ENCODE data around the gene PCAT6. TPM values are rescaled to one million over a fixed set of nuclear protein-coding genes. Genes with fewer than 3 reads are reported as not detected.

The PCAT6 gene
- total RNA-seq, 2 experiments from 2014 or later, result 0.91 to 1.3 TPM

DNA sequence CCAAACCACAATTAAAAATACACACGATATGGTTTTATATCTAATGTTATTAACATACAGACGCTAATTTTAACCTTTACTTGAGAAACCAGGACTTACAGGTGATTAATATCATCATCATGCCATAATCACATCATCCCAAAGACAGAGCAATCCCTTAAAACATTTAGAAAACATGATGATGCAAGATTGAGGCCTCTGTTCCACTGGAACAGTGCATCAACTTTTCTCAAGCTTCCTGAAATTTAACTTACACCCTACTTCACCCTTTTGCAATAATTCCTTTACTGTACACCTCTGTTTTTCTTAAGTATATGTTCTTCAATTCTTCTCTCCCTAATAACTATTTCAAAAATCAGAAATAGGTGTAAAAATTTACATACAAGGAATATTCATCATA, 40.6 kb upstream of the PCAT6 start:
- no peak for DNase-seq
- no peak overlapping the region for H3K27ac Mint-ChIP-seq
- H3K27me3 Mint-ChIP-seq, result no peaks in the 10 kb centered on the region
- no peak overlapping the region for H3K4me3 Mint-ChIP-seq
- TF ChIP-seq, protein P1, sequence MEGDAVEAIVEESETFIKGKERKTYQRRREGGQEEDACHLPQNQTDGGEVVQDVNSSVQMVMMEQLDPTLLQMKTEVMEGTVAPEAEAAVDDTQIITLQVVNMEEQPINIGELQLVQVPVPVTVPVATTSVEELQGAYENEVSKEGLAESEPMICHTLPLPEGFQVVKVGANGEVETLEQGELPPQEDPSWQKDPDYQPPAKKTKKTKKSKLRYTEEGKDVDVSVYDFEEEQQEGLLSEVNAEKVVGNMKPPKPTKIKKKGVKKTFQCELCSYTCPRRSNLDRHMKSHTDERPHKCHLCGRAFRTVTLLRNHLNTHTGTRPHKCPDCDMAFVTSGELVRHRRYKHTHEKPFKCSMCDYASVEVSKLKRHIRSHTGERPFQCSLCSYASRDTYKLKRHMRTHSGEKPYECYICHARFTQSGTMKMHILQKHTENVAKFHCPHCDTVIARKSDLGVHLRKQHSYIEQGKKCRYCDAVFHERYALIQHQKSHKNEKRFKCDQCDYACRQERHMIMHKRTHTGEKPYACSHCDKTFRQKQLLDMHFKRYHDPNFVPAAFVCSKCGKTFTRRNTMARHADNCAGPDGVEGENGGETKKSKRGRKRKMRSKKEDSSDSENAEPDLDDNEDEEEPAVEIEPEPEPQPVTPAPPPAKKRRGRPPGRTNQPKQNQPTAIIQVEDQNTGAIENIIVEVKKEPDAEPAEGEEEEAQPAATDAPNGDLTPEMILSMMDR (IDR thresholded peaks at IDR 0.05), result no peak
- intact Hi-C loops (cut with DNase I, micrococcal nuclease), result no loop called here
- H3K36me3 Mint-ChIP-seq (ENCODE audit: low read depth), result peaks cover 74% of the 10 kb centered on the region
- H3K9me3 Mint-ChIP-seq, result no peaks in the 10 kb centered on the region
- Histone ChIP-seq H3K9me3 (ENCODE audit: control insufficient read depth in 1 of 2, insufficient read depth in 1 of 2, low read length in 2 of 2) (no peaks in the 10 kb centered on the region), H3K27me3 (ENCODE audit: control insufficient read depth in 1 of 2, insufficient read depth in 2 of 2, low read length in 2 of 2) (no peaks in the 10 kb centered on the region), H3K27ac (ENCODE audit: low read depth in 1 of 2, low read length in 2 of 2) (no peak overlapping the region), H3K4me1 (ENCODE audit: insufficient read depth, low read length) (no peaks in the 10 kb centered on the region), H3K36me3 (ENCODE audit: insufficient read depth, low read length) (peaks cover 54% of the 10 kb centered on the region), H3K4me3 (ENCODE audit: low read length) (no peak overlapping the region)
- no peak for ATAC-seq (ENCODE audit: poor library complexity)
- CTCF ChIA-PET, result interaction anchor here (0.7 to 1.2 kb wide), 2 partner anchors 23 to 28 kb away, joined by 3 read pairs; no protein-coding TSS in a partner anchor
- no peaks in the 10 kb centered on the region for H3K4me1 Mint-ChIP-seq (ENCODE audit: low read depth)
- POLR2A ChIA-PET, result no interaction called here

DNA sequence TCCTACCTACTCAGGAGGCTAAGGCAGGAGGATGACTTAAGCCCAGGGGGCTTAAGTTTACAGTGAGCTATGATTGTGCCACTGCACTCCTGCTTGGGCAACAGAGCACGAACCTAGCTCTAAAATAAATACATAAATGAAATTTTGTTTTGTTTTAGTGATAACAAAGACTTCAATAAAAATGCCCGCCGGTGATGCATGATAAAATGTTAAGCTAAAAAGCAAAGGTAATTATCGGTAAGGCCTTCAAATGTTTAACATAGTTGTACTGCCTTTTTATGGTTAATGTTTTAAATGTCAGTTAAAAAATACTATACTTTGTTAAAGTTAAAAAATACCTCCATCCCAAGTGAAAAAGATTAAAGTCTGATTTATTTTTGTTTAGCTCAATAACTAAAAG, 29.6 kb upstream of the PCAT6 start:
- H3K9me3 ChIP-seq (ENCODE audit: control insufficient read depth in 1 of 2, insufficient read depth in 1 of 2, low read length in 2 of 2), result no peaks in the 10 kb centered on the region
- peaks cover 38% of the 10 kb centered on the region for H3K4me1 Mint-ChIP-seq (ENCODE audit: low read depth)
- no peak for ATAC-seq (ENCODE audit: poor library complexity)

DNA sequence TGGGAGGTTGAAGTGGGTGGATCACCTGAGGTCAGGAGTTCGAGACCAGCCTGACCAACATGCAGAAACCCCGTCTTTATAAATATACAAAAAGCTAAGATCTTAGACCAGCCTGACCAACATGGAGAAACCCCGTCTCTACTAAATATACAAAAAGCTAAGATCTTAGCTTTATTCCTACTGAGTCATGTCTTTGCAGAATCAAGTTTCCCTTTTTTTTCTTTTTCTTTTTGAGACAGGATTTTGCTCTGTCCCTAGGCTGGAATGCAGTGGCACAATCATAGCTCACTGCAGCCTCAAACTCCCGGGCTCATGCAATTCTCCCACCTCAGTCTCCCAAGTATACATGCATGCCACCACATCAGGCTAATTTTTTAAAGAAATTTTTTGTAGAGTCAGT, 23.9 kb upstream of the PCAT6 start:
- DNase-seq (no peak), ATAC-seq (ENCODE audit: poor library complexity) (no peak)
- Mint-ChIP-seq H3K4me1 (ENCODE audit: low read depth) (peaks cover 51% of the 10 kb centered on the region), H3K27me3 (no peaks in the 10 kb centered on the region), H3K36me3 (ENCODE audit: low read depth) (no peaks in the 10 kb centered on the region), H3K27ac (no peak overlapping the region), H3K4me3 (no peak overlapping the region), H3K9me3 (no peaks in the 10 kb centered on the region)
- ChIA-PET POLR2A (no interaction called here), CTCF (interaction anchor here (0.5 kb wide), 1 partner anchor 945 kb away, joined by 5 read pairs; no protein-coding TSS in a partner anchor)
- TF ChIP-seq, protein P1 (IDR thresholded peaks at IDR 0.05), result no peak
- peaks cover 5% of the 10 kb centered on the region for H3K4me1 ChIP-seq (ENCODE audit: insufficient read depth, low read length)
- intact Hi-C loops (cut with DNase I, micrococcal nuclease), result loop anchor here in 1 of 2 experiments (10.0 kb wide), 1 partner anchor 322 kb away; no protein-coding TSS in a partner anchor
- no peak overlapping the region for H3K27ac ChIP-seq (ENCODE audit: low read depth in 1 of 2, low read length in 2 of 2)
- H3K9me3 ChIP-seq (ENCODE audit: control insufficient read depth in 1 of 2, insufficient read depth in 1 of 2, low read length in 2 of 2), result no peaks in the 10 kb centered on the region
- no peak overlapping the region for H3K4me3 ChIP-seq (ENCODE audit: low read length)
- no peaks in the 10 kb centered on the region for H3K27me3 ChIP-seq (ENCODE audit: control insufficient read depth in 1 of 2, insufficient read depth in 2 of 2, low read length in 2 of 2)
- H3K36me3 ChIP-seq (ENCODE audit: insufficient read depth, low read length), result no peaks in the 10 kb centered on the region

More for the DNA sequence above, 29.6 kb upstream of the PCAT6 start:
- Histone ChIP-seq H3K27me3 (ENCODE audit: control insufficient read depth in 1 of 2, insufficient read depth in 2 of 2, low read length in 2 of 2) (no peaks in the 10 kb centered on the region), H3K27ac (ENCODE audit: low read depth in 1 of 2, low read length in 2 of 2) (no peak overlapping the region), H3K4me3 (ENCODE audit: low read length) (no peak overlapping the region), H3K36me3 (ENCODE audit: insufficient read depth, low read length) (no peaks in the 10 kb centered on the region), H3K4me1 (ENCODE audit: insufficient read depth, low read length) (peaks cover 5% of the 10 kb centered on the region)
- ChIA-PET POLR2A (interaction anchor here (1.3 to 1.6 kb wide), 2 partner anchors 24 to 27 kb away, joined by 5 read pairs; partner anchors contain the start of gene KDM5B), CTCF (interaction anchor here (1.5 kb wide), 1 partner anchor 11 kb away, joined by 5 read pairs; no protein-coding TSS in a partner anchor)
- peaks cover 12% of the 10 kb centered on the region for H3K36me3 Mint-ChIP-seq (ENCODE audit: low read depth)
- no peak overlapping the region for H3K4me3 Mint-ChIP-seq
- H3K27ac Mint-ChIP-seq, result no peak overlapping the region
- DNase-seq, result no peak
- H3K9me3 Mint-ChIP-seq, result no peaks in the 10 kb centered on the region
- intact Hi-C loops (cut with DNase I, micrococcal nuclease), result loop anchor here in 1 of 2 experiments (10.0 kb wide), 1 partner anchor 316 kb away; no protein-coding TSS in a partner anchor
- TF ChIP-seq, protein P1 (IDR thresholded peaks at IDR 0.05), result no peak
- H3K27me3 Mint-ChIP-seq, result no peaks in the 10 kb centered on the region
